ENCODE results near the gene ADORA2B.
"Not testable (repeated sequence)": the region's sequence is repeated elsewhere in the genome, so short reads cannot be mapped to it uniquely, and the experiment has no call there.

The ADORA2B gene

DNA sequence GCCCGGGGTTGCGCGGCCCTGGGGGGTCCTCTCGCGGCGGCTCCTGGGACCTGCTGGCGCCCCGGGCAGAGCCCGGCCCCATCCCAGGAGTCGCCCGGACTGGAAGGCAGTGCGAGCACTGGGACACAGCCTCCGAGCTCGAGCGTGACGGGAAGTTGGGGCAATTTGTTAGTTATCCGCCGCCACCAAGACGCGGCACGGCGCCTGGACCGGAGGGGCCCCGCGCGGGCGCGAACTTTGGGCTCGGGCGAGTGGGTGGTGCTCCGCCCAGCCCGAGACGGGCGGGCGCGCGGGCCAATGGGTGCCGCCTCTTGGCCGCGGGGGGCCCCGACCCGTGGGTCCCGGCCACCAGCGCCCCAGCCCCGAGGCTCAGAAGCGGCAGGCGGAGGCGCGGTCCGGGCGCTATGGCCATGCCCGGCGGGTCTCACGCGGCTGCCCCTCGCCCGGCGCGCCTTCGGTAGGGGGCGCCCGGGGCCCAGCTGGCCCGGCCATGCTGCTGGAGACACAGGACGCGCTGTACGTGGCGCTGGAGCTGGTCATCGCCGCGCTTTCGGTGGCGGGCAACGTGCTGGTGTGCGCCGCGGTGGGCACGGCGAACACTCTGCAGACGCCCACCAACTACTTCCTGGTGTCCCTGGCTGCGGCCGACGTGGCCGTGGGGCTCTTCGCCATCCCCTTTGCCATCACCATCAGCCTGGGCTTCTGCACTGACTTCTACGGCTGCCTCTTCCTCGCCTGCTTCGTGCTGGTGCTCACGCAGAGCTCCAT lies at the start of gene ADORA2B:
Gene ADORA2B, plus strand, starts transcription at position 372 of the 768 bp plus-strand sequence. Its CDS starts 119 bp downstream, at position 491.
- no peak for TF ChIP-seq TCF4 (CRISPR knock-in tag; IDR thresholded peaks at IDR 0.05; ENCODE audit: borderline replicate concordance)
- TF ChIP-seq, protein P1, sequence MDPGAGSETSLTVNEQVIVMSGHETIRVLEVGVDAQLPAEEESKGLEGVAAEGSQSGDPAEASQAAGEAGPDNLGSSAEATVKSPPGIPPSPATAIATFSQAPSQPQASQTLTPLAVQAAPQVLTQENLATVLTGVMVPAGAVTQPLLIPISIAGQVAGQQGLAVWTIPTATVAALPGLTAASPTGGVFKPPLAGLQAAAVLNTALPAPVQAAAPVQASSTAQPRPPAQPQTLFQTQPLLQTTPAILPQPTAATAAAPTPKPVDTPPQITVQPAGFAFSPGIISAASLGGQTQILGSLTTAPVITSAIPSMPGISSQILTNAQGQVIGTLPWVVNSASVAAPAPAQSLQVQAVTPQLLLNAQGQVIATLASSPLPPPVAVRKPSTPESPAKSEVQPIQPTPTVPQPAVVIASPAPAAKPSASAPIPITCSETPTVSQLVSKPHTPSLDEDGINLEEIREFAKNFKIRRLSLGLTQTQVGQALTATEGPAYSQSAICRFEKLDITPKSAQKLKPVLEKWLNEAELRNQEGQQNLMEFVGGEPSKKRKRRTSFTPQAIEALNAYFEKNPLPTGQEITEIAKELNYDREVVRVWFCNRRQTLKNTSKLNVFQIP (CRISPR knock-in tag; IDR thresholded peaks at IDR 0.05; ENCODE audit: borderline replicate concordance, low read depth), result no peak
- no peak for TF ChIP-seq GLIS3 (CRISPR knock-in tag; IDR thresholded peaks at IDR 0.05)
- no peak for TF ChIP-seq ZFP3 (CRISPR knock-in tag; IDR thresholded peaks at IDR 0.05)
- TF ChIP-seq RARB (CRISPR knock-in tag; IDR thresholded peaks at IDR 0.05), result no peak
- TF ChIP-seq CSDC2 (CRISPR knock-in tag; IDR thresholded peaks at IDR 0.05), result no peak
- no peak for TF ChIP-seq ZC3H10 (CRISPR knock-in tag; IDR thresholded peaks at IDR 0.05)
- TF ChIP-seq, protein P2, sequence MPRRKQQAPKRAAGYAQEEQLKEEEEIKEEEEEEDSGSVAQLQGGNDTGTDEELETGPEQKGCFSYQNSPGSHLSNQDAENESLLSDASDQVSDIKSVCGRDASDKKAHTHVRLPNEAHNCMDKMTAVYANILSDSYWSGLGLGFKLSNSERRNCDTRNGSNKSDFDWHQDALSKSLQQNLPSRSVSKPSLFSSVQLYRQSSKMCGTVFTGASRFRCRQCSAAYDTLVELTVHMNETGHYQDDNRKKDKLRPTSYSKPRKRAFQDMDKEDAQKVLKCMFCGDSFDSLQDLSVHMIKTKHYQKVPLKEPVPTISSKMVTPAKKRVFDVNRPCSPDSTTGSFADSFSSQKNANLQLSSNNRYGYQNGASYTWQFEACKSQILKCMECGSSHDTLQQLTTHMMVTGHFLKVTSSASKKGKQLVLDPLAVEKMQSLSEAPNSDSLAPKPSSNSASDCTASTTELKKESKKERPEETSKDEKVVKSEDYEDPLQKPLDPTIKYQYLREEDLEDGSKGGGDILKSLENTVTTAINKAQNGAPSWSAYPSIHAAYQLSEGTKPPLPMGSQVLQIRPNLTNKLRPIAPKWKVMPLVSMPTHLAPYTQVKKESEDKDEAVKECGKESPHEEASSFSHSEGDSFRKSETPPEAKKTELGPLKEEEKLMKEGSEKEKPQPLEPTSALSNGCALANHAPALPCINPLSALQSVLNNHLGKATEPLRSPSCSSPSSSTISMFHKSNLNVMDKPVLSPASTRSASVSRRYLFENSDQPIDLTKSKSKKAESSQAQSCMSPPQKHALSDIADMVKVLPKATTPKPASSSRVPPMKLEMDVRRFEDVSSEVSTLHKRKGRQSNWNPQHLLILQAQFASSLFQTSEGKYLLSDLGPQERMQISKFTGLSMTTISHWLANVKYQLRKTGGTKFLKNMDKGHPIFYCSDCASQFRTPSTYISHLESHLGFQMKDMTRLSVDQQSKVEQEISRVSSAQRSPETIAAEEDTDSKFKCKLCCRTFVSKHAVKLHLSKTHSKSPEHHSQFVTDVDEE (CRISPR knock-in tag; IDR thresholded peaks at IDR 0.05), result 0 out of 2 replicates have a peak, but pooled peaks have one; percentile 12
- no peak for TF ChIP-seq OSR1 (CRISPR knock-in tag; IDR thresholded peaks at IDR 0.05)

DNA sequence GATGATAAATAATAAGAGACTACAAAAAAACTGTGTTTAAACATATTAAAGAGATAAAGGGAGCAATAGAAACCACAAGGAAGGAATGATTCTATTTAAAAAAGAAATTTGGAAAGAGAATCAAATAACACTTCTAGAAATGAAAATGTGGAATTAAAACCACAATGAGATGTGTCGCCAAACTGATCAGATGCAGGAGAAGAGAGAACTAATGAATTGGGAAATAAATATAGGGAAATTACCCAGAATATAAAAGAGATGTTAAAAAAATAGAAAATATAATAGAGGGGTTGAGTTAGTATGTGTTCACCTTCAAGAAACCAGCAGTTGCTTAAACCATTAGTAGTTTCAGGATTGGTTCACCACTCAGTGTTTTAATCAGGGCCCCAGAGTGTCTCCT lies 48.7 kb upstream of the ADORA2B start:
- TF ChIP-seq, protein P2 (CRISPR knock-in tag; IDR thresholded peaks at IDR 0.05), result no peak
- peak; percentile 93 for TF ChIP-seq ZFP30 (CRISPR knock-in tag; IDR thresholded peaks at IDR 0.05)
- no peak for TF ChIP-seq TCF4 (CRISPR knock-in tag; IDR thresholded peaks at IDR 0.05; ENCODE audit: borderline replicate concordance)
- no peak for TF ChIP-seq TOX (CRISPR knock-in tag; IDR thresholded peaks at IDR 0.05; ENCODE audit: borderline replicate concordance)
- TF ChIP-seq CSDC2 (CRISPR knock-in tag; IDR thresholded peaks at IDR 0.05), result no peak
- ATAC-seq, result no peak

More for the DNA sequence above, at the start of gene ADORA2B:
- peak; percentile 86 for ATAC-seq

DNA sequence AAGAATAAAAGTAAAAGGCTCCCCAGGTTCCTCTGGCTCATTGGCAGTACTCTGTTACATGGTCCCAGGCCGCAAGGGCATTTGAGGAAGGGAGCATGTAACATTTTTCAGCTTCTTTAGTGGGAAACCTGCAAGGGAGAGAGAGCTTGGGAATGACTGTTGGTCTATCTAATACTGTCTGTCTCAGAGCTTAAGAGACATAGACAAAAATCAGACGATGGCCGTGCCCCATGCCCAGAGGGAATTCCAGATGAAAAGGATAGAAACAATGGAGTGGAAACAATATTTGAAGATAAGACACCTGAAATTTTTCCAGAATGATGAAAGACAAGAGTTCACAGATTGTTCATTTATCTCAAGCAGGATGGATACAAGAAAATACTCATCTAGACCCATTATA lies 48.1 kb upstream of the ADORA2B start:
- ATAC-seq, result no peak
- TF ChIP-seq ZC3H10 (CRISPR knock-in tag; IDR thresholded peaks at IDR 0.05) (no peak), TCF4 (CRISPR knock-in tag; IDR thresholded peaks at IDR 0.05; ENCODE audit: borderline replicate concordance) (no peak), ISL1 (CRISPR knock-in tag; IDR thresholded peaks at IDR 0.05) (no peak)

DNA sequence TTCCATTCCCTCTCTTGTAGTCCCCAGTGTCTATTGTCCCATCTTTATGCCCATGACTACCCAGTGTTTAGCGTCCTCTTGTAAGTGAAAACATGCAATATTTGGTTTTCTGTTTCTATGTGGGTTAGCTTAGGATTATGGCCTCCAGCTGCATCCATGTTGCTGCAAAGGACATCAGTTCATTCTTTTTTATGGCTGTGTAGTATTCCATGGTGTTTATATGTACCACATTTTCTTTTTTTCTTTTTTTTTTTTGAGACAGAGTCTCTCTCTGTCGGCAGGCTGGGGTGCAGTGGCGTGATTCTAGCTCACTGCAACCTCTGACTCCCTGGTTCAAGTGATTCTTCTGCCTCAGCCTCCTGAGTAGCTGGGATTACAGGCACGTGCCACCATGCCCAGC lies 45.3 kb upstream of the ADORA2B start:
- not testable (repeated sequence) for ATAC-seq
- TF ChIP-seq ZNF8 (CRISPR knock-in tag; IDR thresholded peaks at IDR 0.05), result peak; percentile 75

DNA sequence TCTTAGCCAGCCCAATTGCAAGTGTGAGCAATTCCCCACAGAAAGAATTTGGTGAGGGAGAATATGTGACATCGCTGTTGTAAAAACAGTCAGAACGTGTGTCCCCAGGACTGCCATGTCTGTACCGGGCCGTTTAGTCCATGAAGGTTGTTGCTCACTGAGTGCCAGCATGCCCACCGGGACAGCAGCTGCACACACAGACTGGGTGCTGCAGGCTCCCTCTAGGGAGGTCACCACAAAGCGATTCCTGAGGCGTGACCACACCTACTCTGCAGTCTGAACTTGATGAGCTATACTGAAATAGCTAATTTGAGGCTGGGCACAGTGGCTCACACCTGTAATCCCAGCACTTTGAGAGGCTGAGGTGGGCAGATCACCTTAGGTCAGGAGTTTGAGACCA lies 44.1 kb upstream of the ADORA2B start:
- ATAC-seq, result no peak
- TF ChIP-seq ZNF70 (CRISPR knock-in tag; IDR thresholded peaks at IDR 0.05), result no peak
- no peak for TF ChIP-seq ZFP30 (CRISPR knock-in tag; IDR thresholded peaks at IDR 0.05)
- TF ChIP-seq, protein P3, sequence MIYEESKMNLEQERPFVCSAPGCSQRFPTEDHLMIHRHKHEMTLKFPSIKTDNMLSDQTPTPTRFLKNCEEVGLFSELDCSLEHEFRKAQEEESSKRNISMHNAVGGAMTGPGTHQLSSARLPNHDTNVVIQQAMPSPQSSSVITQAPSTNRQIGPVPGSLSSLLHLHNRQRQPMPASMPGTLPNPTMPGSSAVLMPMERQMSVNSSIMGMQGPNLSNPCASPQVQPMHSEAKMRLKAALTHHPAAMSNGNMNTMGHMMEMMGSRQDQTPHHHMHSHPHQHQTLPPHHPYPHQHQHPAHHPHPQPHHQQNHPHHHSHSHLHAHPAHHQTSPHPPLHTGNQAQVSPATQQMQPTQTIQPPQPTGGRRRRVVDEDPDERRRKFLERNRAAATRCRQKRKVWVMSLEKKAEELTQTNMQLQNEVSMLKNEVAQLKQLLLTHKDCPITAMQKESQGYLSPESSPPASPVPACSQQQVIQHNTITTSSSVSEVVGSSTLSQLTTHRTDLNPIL (CRISPR knock-in tag; IDR thresholded peaks at IDR 0.05; ENCODE audit: low read depth), result no peak
- TF ChIP-seq ZC3H10 (CRISPR knock-in tag; IDR thresholded peaks at IDR 0.05), result no peak
- no peak for TF ChIP-seq ISL1 (CRISPR knock-in tag; IDR thresholded peaks at IDR 0.05)

DNA sequence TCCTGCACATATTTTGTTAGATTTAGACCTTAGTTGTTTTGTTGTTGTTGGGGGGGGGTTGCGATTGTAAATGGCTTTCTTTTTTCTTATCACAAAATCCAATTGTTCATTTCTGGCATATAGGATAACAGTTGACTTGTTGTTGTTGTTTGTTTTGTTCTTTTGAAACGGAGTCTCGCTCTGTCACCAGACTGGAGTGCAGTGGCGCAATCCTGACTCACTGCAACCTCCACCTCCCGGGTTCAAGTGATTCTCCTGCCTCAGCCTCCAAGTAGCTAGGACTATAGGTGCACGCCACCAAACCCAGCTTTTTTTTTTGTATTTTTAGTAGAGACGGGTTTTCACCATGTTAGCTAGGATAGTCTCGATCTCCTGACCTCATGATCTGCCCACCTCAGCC lies 39.7 kb upstream of the ADORA2B start:
- ATAC-seq, result not testable (repeated sequence)
